K562 (cell line): ENCODE data around the gene RNF20. TPM values are rescaled to one million over a fixed set of nuclear protein-coding genes. Genes with fewer than 3 reads are reported as not detected.

ENCODE experiments used
- CEBPG ChIP-seq, 3 experiments: fragments of 200-800 bp in 1 of 3; sonication (Bioruptor generic) in 1 of 3; sonication (generic) in 1 of 3; formaldehyde crosslinking in 1 of 3; IDR thresholded peaks in 2 of 3; conservative IDR thresholded peaks in 1 of 3; 2 replicates each; pipeline versions ENCODE4 v1.6.1 to v1.8.0; 2016 to 2022; ENCODE audit warnings: missing compliant biosample characterization in 2 of 3, missing genetic modification characterization in 2 of 3, mild to moderate bottlenecking in 1 of 3, missing genetic modification reagents in 1 of 3
- CTBP1 ChIP-seq: fragments of 450-650 bp; IDR thresholded peaks from 2 replicates; pipeline ENCODE4 v1.6.1; 2016; ENCODE audit warnings: borderline replicate concordance
- EZH2 ChIP-seq: IDR thresholded peaks from 2 replicates; pipeline ENCODE4 v1.6.1; 2012; ENCODE audit warnings: low read depth, mild to moderate bottlenecking, inconsistent platforms, low read length, borderline replicate concordance
- HDAC1 ChIP-seq, 2 experiments: fragments of 450-650 bp; IDR thresholded peaks; 2 replicates each; pipeline ENCODE4 v1.6.1; 2016 to 2017; ENCODE audit warnings: inconsistent platforms in 1 of 2, mild to moderate bottlenecking in 1 of 2, moderate library complexity in 1 of 2
- HDAC3 ChIP-seq: fragments of 450-650 bp; IDR thresholded peaks from 2 replicates; pipeline ENCODE4 v1.6.1; 2018; ENCODE audit warnings: borderline replicate concordance, mild to moderate bottlenecking, moderate library complexity; ENCODE audit not compliant: partially characterized antibody
- HMBOX1 ChIP-seq: sonication (generic); IDR thresholded peaks from 2 replicates; pipeline ENCODE4 v1.6.1; 2016
- KLF16 ChIP-seq: IDR thresholded peaks from 2 replicates; pipeline ENCODE4 v1.6.1; 2016; ENCODE audit warnings: antibody characterized with exemption
- MYNN ChIP-seq, 2 experiments: sonication (generic); formaldehyde crosslinking in 1 of 2; IDR thresholded peaks; 2 replicates each; pipeline versions ENCODE4 v1.5.0 to v1.6.1; 2016 to 2020; ENCODE audit warnings: antibody characterized with exemption in 1 of 2, missing genetic modification reagents in 1 of 2
- NFYB ChIP-seq: IDR thresholded peaks from 2 replicates; pipeline ENCODE4 v1.6.1; 2011; ENCODE audit warnings: mild to moderate bottlenecking, moderate library complexity; ENCODE audit not compliant: insufficient read length; ENCODE audit errors: extremely low read depth
- NR4A1 ChIP-seq, 2 experiments: fragments of 250-450 bp in 1 of 2; fragments of 450-650 bp in 1 of 2; sonication (Bioruptor Pico) in 1 of 2; IDR thresholded peaks; 2 replicates each; pipeline versions ENCODE4 v1.4.0 to v1.6.1; 2016 to 2020; ENCODE audit warnings: mild to moderate bottlenecking in 2 of 2, missing compliant biosample characterization in 1 of 2, missing genetic modification characterization in 1 of 2, moderate library complexity in 1 of 2
- PKNOX1 ChIP-seq: fragments of 450-650 bp; IDR thresholded peaks from 2 replicates; pipeline ENCODE4 v1.6.1; 2016
- SP2 ChIP-seq: IDR thresholded peaks from 2 replicates; pipeline ENCODE4 v1.6.1; 2011; ENCODE audit warnings: mild to moderate bottlenecking, low read depth, low read length, moderate library complexity; ENCODE audit not compliant: poor library complexity, severe bottlenecking; ENCODE audit errors: extremely low read depth
- SREBF1 ChIP-seq: fragments of 150-350 bp; IDR thresholded peaks from 2 replicates; pipeline ENCODE4 v1.6.1; 2014; ENCODE audit warnings: antibody characterized with exemption, low read depth, low read length, borderline replicate concordance
- STAT5B ChIP-seq: fragments of 250-450 bp; sonication (Bioruptor Pico); IDR thresholded peaks from 2 replicates; pipeline ENCODE4 v1.8.0; 2021; ENCODE audit warnings: mild to moderate bottlenecking, inconsistent platforms
- TCF3 ChIP-seq: sonication (generic); formaldehyde crosslinking; IDR thresholded peaks from 2 replicates; pipeline ENCODE4 v1.4.0; 2020; ENCODE audit warnings: mild to moderate bottlenecking, missing genetic modification reagents
- TEAD1 ChIP-seq, 2 experiments: fragments of 450-650 bp in 1 of 2; sonication (generic) in 1 of 2; formaldehyde crosslinking; IDR thresholded peaks; 2 replicates each; pipeline versions ENCODE4 v1.4.0 to v1.8.0; 2020 to 2022; ENCODE audit warnings: mild to moderate bottlenecking in 2 of 2, missing genetic modification reagents in 1 of 2
- ZBTB17 ChIP-seq: fragments of 450-650 bp; formaldehyde crosslinking; IDR thresholded peaks from 2 replicates; pipeline ENCODE4 v1.4.0; 2020; ENCODE audit warnings: mild to moderate bottlenecking
- ZNF124 ChIP-seq: sonication (generic); formaldehyde crosslinking; IDR thresholded peaks from 2 replicates; pipeline ENCODE4 v1.8.1; 2022; ENCODE audit warnings: missing genetic modification reagents
- ZNF143 ChIP-seq: sonication (generic); formaldehyde crosslinking; IDR thresholded peaks from 2 replicates; pipeline ENCODE4 v1.9.0; 2022; ENCODE audit warnings: mild to moderate bottlenecking, missing genetic modification reagents
- ZNF408 ChIP-seq: fragments of 250-450 bp; sonication (Bioruptor Pico); IDR thresholded peaks from 2 replicates; pipeline ENCODE4 v1.4.0; 2020; ENCODE audit warnings: low read depth, mild to moderate bottlenecking, moderate library complexity
- ZNF507 ChIP-seq: conservative IDR thresholded peaks from 2 replicates; pipeline ENCODE4 v1.6.1; 2017; ENCODE audit warnings: missing genetic modification characterization, missing compliant biosample characterization
- polyA plus RNA-seq, 8 experiments: library from polyadenylated mRNA; depleted of rRNA in 4 of 8; stranded (reverse) in 5 of 8; unstranded in 3 of 8; fragments of >200 nt; fragmentation: Nextera tagmentation in 2 of 8; fragmentation: Illumina TruSeq in 1 of 8; extraction: Ambion mirVana in 2 of 8; extraction: Trizol in 1 of 8; gene quantifications; 2 replicates each; pipeline versions ENCODE4 v1.2.1 to v1.2.3, GENCODE V29; 2011 to 2014; ENCODE audit warnings: inconsistent platforms in 1 of 8, missing spikeins in 1 of 8
- total RNA-seq, 7 experiments: library from RNA; depleted of rRNA in 6 of 7; stranded (reverse); fragments of >200 nt in 6 of 7; fragmentation: Illumina TruSeq in 2 of 7; extraction: Trizol in 2 of 7; gene quantifications; 2 replicates each; pipeline versions ENCODE4 v1.2.1 to v1.2.3, GENCODE V29; 2011 to 2021; ENCODE audit warnings: low replicate concordance in 1 of 7
- TF ChIP-seq, protein P1 (sequence below), 2 experiments: IDR thresholded peaks; 2 replicates each; pipeline ENCODE4 v1.6.1; 2011; ENCODE audit warnings: borderline replicate concordance in 1 of 2, control low read depth in 1 of 2, low read depth in 1 of 2, low read length in 1 of 2, mild to moderate bottlenecking in 1 of 2, mixed read lengths in 1 of 2, moderate library complexity in 1 of 2; ENCODE audit not compliant: insufficient read depth in 1 of 2, insufficient read length in 1 of 2, poor library complexity in 1 of 2, severe bottlenecking in 1 of 2; ENCODE audit errors: extremely low read depth in 1 of 2

The RNF20 gene
- total and polyA plus RNA-seq, 9 of the 15 experiments (the other 6 are each of a cell fraction or from before 2014, with no cell fraction given): 5.5 to 25.0 (median 22.1) TPM

GRCh38 chr9:101533334-101534204, at the start of gene RNF20 (continued):
- TF ChIP-seq NR4A1 (CRISPR knock-in tag; IDR thresholded peaks at IDR 0.05) (no peak), NR4A1 (tag; IDR thresholded peaks at IDR 0.05) (no peak), ZBTB17 (no peak; the same call in 1 of the 2 replicates), KLF16 (no peak), CTBP1 (no peak; the same call in 1 of the 2 replicates), HDAC1 (IDR thresholded peaks at IDR 0.05) (peak in 1 of 2 experiments; percentile 73; a peak in 2 of 4 replicates), TEAD1 (CRISPR knock-in tag; IDR thresholded peaks at IDR 0.05) (peak in 1 of 2 experiments; percentile 63; a peak in 1 of 4 replicates), HMBOX1 (no peak), TCF3 (CRISPR knock-in tag) (no peak), SP2 (peak; percentile 57), HDAC3 (no peak), MYNN (IDR thresholded peaks at IDR 0.05) (no peak), MYNN (CRISPR knock-in tag; IDR thresholded peaks at IDR 0.05) (no peak), CEBPG (CRISPR knock-in tag; IDR thresholded peaks at IDR 0.05) (no peak), CEBPG (tag; conservative IDR thresholded peaks at IDR 0.05 in 1 of 2, IDR thresholded peaks at IDR 0.05 in 1 of 2) (peak in 1 of 2 experiments; percentile 71; a peak in 2 of 4 replicates), SREBF1 (no peak), PKNOX1 (peak; percentile 99), STAT5B (CRISPR knock-in tag) (no peak), ZNF408 (CRISPR knock-in tag) (no peak), ZNF124 (CRISPR knock-in tag) (no peak), ZNF143 (CRISPR knock-in tag) (no peak), NFYB (peak; percentile 94), ZNF507 (tag) (no peak), EZH2 (no peak)
- TF ChIP-seq, protein P1, sequence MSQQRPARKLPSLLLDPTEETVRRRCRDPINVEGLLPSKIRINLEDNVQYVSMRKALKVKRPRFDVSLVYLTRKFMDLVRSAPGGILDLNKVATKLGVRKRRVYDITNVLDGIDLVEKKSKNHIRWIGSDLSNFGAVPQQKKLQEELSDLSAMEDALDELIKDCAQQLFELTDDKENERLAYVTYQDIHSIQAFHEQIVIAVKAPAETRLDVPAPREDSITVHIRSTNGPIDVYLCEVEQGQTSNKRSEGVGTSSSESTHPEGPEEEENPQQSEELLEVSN (IDR thresholded peaks at IDR 0.05; ENCODE audit: borderline replicate concordance in 1 of 2, extremely low read depth in 1 of 2, insufficient read depth in 1 of 2, insufficient read length in 1 of 2, low read depth in 1 of 2, low read length in 1 of 2, poor library complexity in 1 of 2, severe bottlenecking in 1 of 2): peak in 1 of 2 experiments; percentile 65
